Astrocyte (in vitro differentiated cells and primary cell): Measurements from ENCODE around the gene HNMT. TPM values are rescaled to one million over a fixed set of nuclear protein-coding genes. Genes with fewer than 3 reads are reported as not detected.
"Not testable (repeated sequence)": the region's sequence is repeated elsewhere in the genome, so short reads cannot be mapped to it uniquely, and the experiment has no call there.

Experiments
- DNase-seq: peaks from one replicate; pipeline ENCODE4 v3.0.0-alpha.2; 2010; ENCODE audit warnings: low read depth
- FAIRE-seq: peaks from 2 replicates; lab custom pipeline; 2011; peaks lifted over from hg19 to GRCh38; lab: Jason Lieb, UNC
- H2AFZ ChIP-seq: 2 replicates; pipeline ENCODE4 v1.6.0; 2012; ENCODE audit warnings: low read depth, low read length, inconsistent platforms
- H3K27ac ChIP-seq: 2 replicates; pipeline ENCODE4 v1.5.1; 2011; ENCODE audit warnings: low read depth, low read length, inconsistent platforms
- H3K27me3 ChIP-seq: 2 replicates; pipeline ENCODE4 v1.6.0; 2011; ENCODE audit warnings: low read length, inconsistent platforms; ENCODE audit not compliant: insufficient read depth
- H3K36me3 ChIP-seq: 2 replicates; pipeline ENCODE4 v1.5.1; 2011; ENCODE audit warnings: low read length, inconsistent platforms; ENCODE audit not compliant: insufficient read depth
- H3K4me1 ChIP-seq: 2 replicates; pipeline ENCODE4 v1.5.1; 2011; ENCODE audit warnings: low read length, inconsistent platforms; ENCODE audit not compliant: insufficient read depth
- H3K4me2 ChIP-seq: 2 replicates; pipeline ENCODE4 v1.6.0; 2012; ENCODE audit warnings: low read length, inconsistent platforms
- H3K4me3 ChIP-seq: 2 replicates; pipeline ENCODE4 v1.5.1; 2011; ENCODE audit warnings: low read depth, mild to moderate bottlenecking, low read length, inconsistent platforms; ENCODE audit not compliant: insufficient read depth
- H3K79me2 ChIP-seq: 2 replicates; pipeline ENCODE4 v1.6.0; 2012; ENCODE audit warnings: mild to moderate bottlenecking, low read length, inconsistent platforms; ENCODE audit not compliant: insufficient read depth
- H3K9ac ChIP-seq: 2 replicates; pipeline ENCODE4 v1.6.0; 2012; ENCODE audit warnings: mild to moderate bottlenecking, low read length, inconsistent platforms
- H3K9me3 ChIP-seq: 2 replicates; pipeline ENCODE4 v1.5.1; 2012; ENCODE audit warnings: low read depth, mild to moderate bottlenecking, low read length, inconsistent platforms; ENCODE audit not compliant: insufficient read depth
- H4K20me1 ChIP-seq: 2 replicates; pipeline ENCODE4 v1.6.0; 2012; ENCODE audit warnings: low read length, inconsistent platforms; ENCODE audit not compliant: insufficient read depth
- H3K27ac Mint-ChIP-seq: one replicate; pipeline ENCODE4 v1.8.0; 2021; ENCODE audit warnings: mild to moderate bottlenecking, mixed read lengths; ENCODE audit not compliant: unreplicated experiment
- H3K27me3 Mint-ChIP-seq: one replicate; pipeline ENCODE4 v1.8.0; 2021; ENCODE audit warnings: low read depth, mixed read lengths; ENCODE audit not compliant: unreplicated experiment
- H3K36me3 Mint-ChIP-seq: one replicate; pipeline ENCODE4 v1.8.0; 2021; ENCODE audit warnings: low read depth, mixed read lengths; ENCODE audit not compliant: unreplicated experiment
- H3K4me1 Mint-ChIP-seq: one replicate; pipeline ENCODE4 v1.8.0; 2021; ENCODE audit warnings: low read depth, mixed read lengths; ENCODE audit not compliant: unreplicated experiment
- H3K4me3 Mint-ChIP-seq: one replicate; pipeline ENCODE4 v1.8.0; 2021; ENCODE audit warnings: mild to moderate bottlenecking, moderate library complexity, mixed read lengths; ENCODE audit not compliant: unreplicated experiment
- H3K9me3 Mint-ChIP-seq: one replicate; pipeline ENCODE4 v1.8.0; 2021; ENCODE audit warnings: mild to moderate bottlenecking, mixed read lengths; ENCODE audit not compliant: unreplicated experiment
- EZH2 ChIP-seq: IDR thresholded peaks from 2 replicates; pipeline ENCODE4 v1.6.1; 2012; ENCODE audit warnings: mild to moderate bottlenecking, low read length, inconsistent platforms; ENCODE audit not compliant: insufficient read depth
- total RNA-seq: library from RNA; stranded (reverse); gene quantifications from 2 replicates; pipeline ENCODE4 v1.2.1, GENCODE V29; 2021
- TF ChIP-seq, protein P1 (sequence below): IDR thresholded peaks from 2 replicates; pipeline ENCODE4 v1.5.1; 2011; ENCODE audit warnings: low read depth, mild to moderate bottlenecking, inconsistent platforms, low read length, moderate library complexity; ENCODE audit not compliant: insufficient read depth

The HNMT gene
- total RNA-seq, 1 donor from 2014 or later = 15.3 TPM

DNA sequence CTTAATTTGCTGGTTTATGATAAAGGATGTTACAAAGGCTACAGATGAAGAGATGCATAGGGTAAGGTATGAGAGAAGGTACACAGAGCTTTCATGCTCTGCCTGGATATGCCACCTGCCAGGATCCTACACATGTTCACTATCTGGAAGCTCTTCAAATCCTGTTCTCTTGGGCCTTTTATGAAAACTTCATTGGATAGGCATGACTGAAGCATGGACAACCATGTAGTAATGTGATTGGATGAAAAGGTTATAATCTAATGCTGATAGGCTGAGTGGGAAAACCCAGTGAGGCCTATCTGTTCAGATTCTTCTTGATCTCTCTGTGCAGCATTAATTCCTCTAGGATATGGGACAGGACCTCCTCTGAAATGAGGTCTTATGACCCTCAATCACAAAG lies 26.8 kb downstream of the HNMT start:
- Mint-ChIP-seq H3K27me3 (no peaks in the 10 kb centered on the region), H3K36me3 (peaks cover 10% of the 10 kb centered on the region), H3K4me1 (peaks cover 7% of the 10 kb centered on the region), H3K9me3 (peaks cover 24% of the 10 kb centered on the region), H3K4me3 (no peak overlapping the region), H3K27ac (no peak overlapping the region)
- no peak for TF ChIP-seq EZH2
- TF ChIP-seq, protein P1, sequence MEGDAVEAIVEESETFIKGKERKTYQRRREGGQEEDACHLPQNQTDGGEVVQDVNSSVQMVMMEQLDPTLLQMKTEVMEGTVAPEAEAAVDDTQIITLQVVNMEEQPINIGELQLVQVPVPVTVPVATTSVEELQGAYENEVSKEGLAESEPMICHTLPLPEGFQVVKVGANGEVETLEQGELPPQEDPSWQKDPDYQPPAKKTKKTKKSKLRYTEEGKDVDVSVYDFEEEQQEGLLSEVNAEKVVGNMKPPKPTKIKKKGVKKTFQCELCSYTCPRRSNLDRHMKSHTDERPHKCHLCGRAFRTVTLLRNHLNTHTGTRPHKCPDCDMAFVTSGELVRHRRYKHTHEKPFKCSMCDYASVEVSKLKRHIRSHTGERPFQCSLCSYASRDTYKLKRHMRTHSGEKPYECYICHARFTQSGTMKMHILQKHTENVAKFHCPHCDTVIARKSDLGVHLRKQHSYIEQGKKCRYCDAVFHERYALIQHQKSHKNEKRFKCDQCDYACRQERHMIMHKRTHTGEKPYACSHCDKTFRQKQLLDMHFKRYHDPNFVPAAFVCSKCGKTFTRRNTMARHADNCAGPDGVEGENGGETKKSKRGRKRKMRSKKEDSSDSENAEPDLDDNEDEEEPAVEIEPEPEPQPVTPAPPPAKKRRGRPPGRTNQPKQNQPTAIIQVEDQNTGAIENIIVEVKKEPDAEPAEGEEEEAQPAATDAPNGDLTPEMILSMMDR = no peak
- Histone ChIP-seq H3K4me3 (no peak overlapping the region), H3K27me3 (no peaks in the 10 kb centered on the region), H3K9ac (no peak overlapping the region), H3K79me2 (no peaks in the 10 kb centered on the region), H3K4me2 (no peak overlapping the region), H3K4me1 (no peaks in the 10 kb centered on the region), H3K27ac (no peak overlapping the region), H2AFZ (no peak overlapping the region), H3K36me3 (no peaks in the 10 kb centered on the region), H3K9me3 (peaks cover 5% of the 10 kb centered on the region), H4K20me1 (no peaks in the 10 kb centered on the region)
- FAIRE-seq (no peak), DNase-seq (no peak)

DNA sequence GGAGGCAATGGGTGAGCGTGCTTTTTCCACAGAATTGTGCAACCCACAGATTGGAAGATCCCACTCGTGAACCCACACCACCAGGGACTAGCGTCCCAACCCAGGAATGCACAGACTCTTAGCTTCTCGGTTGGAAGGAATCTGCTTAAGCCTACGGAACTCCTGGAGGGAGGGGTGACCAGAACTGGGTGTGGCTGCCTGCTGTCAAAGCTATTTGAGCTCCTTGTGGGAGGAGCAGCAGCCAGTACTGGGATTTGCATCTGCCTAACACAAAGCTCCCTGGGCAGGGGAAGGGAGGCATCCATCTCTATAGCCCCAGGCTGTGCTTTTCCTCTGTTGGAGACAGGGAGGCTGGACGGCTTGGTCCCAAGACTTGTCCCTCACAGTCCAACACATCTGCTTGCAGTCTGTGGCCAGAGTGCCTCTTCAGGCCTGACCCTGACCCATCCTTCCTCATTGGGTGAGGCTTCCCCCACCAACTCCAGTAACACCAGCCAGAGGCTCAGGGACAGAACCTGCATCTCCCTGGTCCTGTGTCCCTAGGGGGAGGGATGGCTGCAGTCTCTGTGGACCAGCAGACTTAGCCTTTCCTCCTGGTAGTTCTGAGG lies 27.9 kb downstream of the HNMT start:
- no peaks in the 10 kb centered on the region for H3K27me3 ChIP-seq
- TF ChIP-seq EZH2 = no peak
- TF ChIP-seq, protein P1 = no peak
- H3K4me3 ChIP-seq = no peak overlapping the region
- no peaks in the 10 kb centered on the region for H3K4me1 ChIP-seq
- no peaks in the 10 kb centered on the region for H3K27me3 Mint-ChIP-seq
- H3K36me3 ChIP-seq = no peaks in the 10 kb centered on the region
- DNase-seq (no peak), FAIRE-seq (no peak)
- H3K4me3 Mint-ChIP-seq = no peak overlapping the region
- H3K4me2 ChIP-seq = no peak overlapping the region
- H3K4me1 Mint-ChIP-seq = peaks cover 4% of the 10 kb centered on the region
- H3K9ac ChIP-seq = no peak overlapping the region
- H3K9me3 Mint-ChIP-seq = peaks cover 24% of the 10 kb centered on the region
- H3K36me3 Mint-ChIP-seq = peaks cover 10% of the 10 kb centered on the region
- H3K79me2 ChIP-seq = no peaks in the 10 kb centered on the region
- H3K27ac Mint-ChIP-seq = no peak overlapping the region
- H3K9me3 ChIP-seq = peaks cover 5% of the 10 kb centered on the region
- no peaks in the 10 kb centered on the region for H4K20me1 ChIP-seq
- no peak overlapping the region for H3K27ac ChIP-seq
- no peak overlapping the region for H2AFZ ChIP-seq

DNA sequence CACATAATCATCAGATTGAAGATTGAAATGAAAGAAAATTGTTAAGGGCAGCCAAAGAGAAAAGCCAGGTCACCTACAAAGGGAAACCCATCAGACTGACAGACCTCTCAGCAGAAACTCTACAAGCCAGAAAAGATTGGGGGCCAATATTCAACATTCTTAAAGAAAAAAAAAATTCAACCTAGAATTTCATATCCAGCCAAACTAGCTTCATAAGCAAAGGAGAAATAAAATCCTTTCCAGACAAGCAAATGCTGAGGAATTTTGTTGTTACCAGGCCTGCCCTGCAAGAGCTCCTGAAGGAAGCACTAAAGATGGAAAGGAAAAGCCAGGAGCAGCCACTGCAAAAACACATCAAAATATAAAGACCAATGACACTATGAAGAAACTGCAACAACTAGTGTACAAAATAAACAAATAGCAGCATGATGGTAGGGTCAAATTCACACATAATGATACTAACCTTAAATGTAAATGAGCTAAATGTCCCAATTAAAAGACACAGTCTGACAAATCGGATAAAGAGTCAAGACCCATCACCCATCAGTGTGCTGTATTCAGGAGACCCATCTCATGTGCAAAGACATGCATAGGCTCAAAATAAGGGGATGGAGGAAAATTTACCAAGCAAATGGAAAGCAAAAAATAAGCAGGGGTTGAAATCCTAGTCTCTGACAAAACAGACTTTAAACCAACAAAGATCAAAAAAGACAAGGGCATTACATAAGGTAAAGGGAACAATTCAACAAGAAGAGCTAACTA lies 29.6 kb downstream of the HNMT start:
- not testable (repeated sequence) for H3K27me3 Mint-ChIP-seq, H3K27ac ChIP-seq, FAIRE-seq, H3K36me3 ChIP-seq, H3K4me2 ChIP-seq, H3K4me1 ChIP-seq, H3K36me3 Mint-ChIP-seq, H3K27ac Mint-ChIP-seq, DNase-seq, H4K20me1 ChIP-seq, H3K4me3 ChIP-seq, H3K9ac ChIP-seq, H3K4me1 Mint-ChIP-seq, H3K4me3 Mint-ChIP-seq, H2AFZ ChIP-seq, H3K9me3 ChIP-seq, H3K79me2 ChIP-seq, H3K27me3 ChIP-seq
- H3K9me3 Mint-ChIP-seq = peaks cover 24% of the 10 kb centered on the region

GRCh38 chr2:137995368-137995767 lies 31.1 kb downstream of the HNMT start:
- not testable (repeated sequence) for H3K4me3 Mint-ChIP-seq, H3K4me2 ChIP-seq, H3K27me3 ChIP-seq, H3K4me1 ChIP-seq, FAIRE-seq, H2AFZ ChIP-seq, DNase-seq, H3K36me3 Mint-ChIP-seq, H3K27ac Mint-ChIP-seq, H3K4me1 Mint-ChIP-seq, H3K36me3 ChIP-seq, H3K79me2 ChIP-seq, H3K9me3 ChIP-seq, H3K27ac ChIP-seq, H3K27me3 Mint-ChIP-seq, H3K9ac ChIP-seq, H3K4me3 ChIP-seq, H4K20me1 ChIP-seq
- peaks cover 24% of the 10 kb centered on the region for H3K9me3 Mint-ChIP-seq
